Thyroid gland (tissue), 4 donors: ENCODE results near the gene CALCR. TPM values are rescaled to one million over a fixed set of nuclear protein-coding genes. Genes with fewer than 3 reads are reported as not detected.
"Not testable (repeated sequence)": the region's sequence is repeated elsewhere in the genome, so short reads cannot be mapped to it uniquely, and the experiment has no call there.

ENCODE experiments used
- DNase-seq, 2 donors: peaks; one replicate each; pipeline ENCODE4 v3.0.0-alpha.2; 2019
- H3K27ac ChIP-seq, 3 donors: fragments of 200-600 bp; sonication (generic); 1 replicate in 2 of 3; 2 replicates in 1 of 3; pipeline ENCODE4 v1.5.1; 2016 to 2019; ENCODE audit warnings: mild to moderate bottlenecking in 1 of 3, moderate library complexity in 1 of 3
- H3K27me3 ChIP-seq: fragments of 200-600 bp; sonication (generic); one replicate; pipeline ENCODE4 v1.5.1; 2019
- H3K36me3 ChIP-seq, 2 donors: fragments of 200-600 bp; sonication (generic); one replicate each; pipeline ENCODE4 v1.5.1; 2016 to 2019
- H3K4me1 ChIP-seq, 2 donors: fragments of 200-600 bp; sonication (generic); one replicate each; pipeline ENCODE4 v1.5.1; 2017 to 2019
- H3K4me3 ChIP-seq, 3 donors: fragments of 200-600 bp; sonication (generic); replicated peaks in 1 of 3; 1 replicate in 2 of 3; 2 replicates in 1 of 3; pipeline ENCODE4 v1.5.1; 2016; ENCODE audit warnings: mild to moderate bottlenecking in 1 of 3
- H3K9me3 ChIP-seq: fragments of 200-600 bp; sonication (generic); one replicate; pipeline ENCODE4 v1.5.1; 2017
- POLR2A ChIP-seq, 2 donors: fragments of 450-650 bp; IDR thresholded peaks; one replicate each; pipeline ENCODE4 v1.6.1; 2017; ENCODE audit warnings: antibody characterized with exemption in 2 of 2, mild to moderate bottlenecking in 2 of 2, moderate library complexity in 1 of 2
- WGBS, 2 donors: methylation state at CpG; one replicate each; pipeline ENCODE4 v1.1.5; 2017; 5-methylcytosine and 5-hydroxymethylcytosine counted together
- intact Hi-C: fragments of 100-400 bp; cut with DNase I; formaldehyde crosslinking; loops from one replicate; pipeline ENCODE4 v1.15.1; 2023
- total RNA-seq, 4 donors: library from RNA; depleted of rRNA; stranded (reverse); fragments of >200 nt; gene quantifications; one replicate each; pipeline ENCODE4 v1.2.3, GENCODE V29; 2016
- TF ChIP-seq, protein P1 (sequence below), 6 experiments: fragments of 200-600 bp in 3 of 6; fragments of 450-650 bp in 3 of 6; sonication (generic) in 3 of 6; IDR thresholded peaks; one replicate each; pipeline ENCODE4 v1.5.1; 2016 to 2019; ENCODE audit warnings: antibody characterized with exemption in 6 of 6, mild to moderate bottlenecking in 2 of 6, inconsistent platforms in 1 of 6, moderate library complexity in 1 of 6

CALCR gene
- total RNA-seq, 4 donors from 2014 or later = 0.11 TPM; not detected in 3

DNA sequence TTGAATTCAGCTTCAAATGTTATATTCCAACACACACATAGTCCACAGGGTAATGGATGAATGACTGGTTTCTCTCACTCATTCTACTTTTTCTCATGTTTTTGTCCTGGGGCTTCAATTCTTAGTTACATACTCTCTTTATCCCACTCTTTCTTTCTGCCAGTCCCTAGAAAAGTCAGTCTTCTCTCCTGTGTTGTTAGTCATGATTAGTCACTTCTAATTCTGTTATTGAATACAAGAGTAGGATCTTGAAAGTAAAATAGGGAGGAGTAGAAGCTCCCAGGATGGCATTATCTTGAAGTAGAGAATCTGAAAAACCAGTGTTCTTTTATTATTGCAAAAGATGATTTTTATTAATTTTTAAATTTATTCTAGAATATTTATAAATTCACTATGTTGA, 45.5 kb upstream of the CALCR start:
- Histone ChIP-seq H3K27me3 (no peaks in the 10 kb centered on the region), H3K4me3 (no peak overlapping the region), H3K9me3 (no peaks in the 10 kb centered on the region), H3K4me1 (no peaks in the 10 kb centered on the region), H3K27ac (no peak overlapping the region), H3K36me3 (no peaks in the 10 kb centered on the region)
- intact Hi-C loops = no loop called here
- TF ChIP-seq, protein P1, sequence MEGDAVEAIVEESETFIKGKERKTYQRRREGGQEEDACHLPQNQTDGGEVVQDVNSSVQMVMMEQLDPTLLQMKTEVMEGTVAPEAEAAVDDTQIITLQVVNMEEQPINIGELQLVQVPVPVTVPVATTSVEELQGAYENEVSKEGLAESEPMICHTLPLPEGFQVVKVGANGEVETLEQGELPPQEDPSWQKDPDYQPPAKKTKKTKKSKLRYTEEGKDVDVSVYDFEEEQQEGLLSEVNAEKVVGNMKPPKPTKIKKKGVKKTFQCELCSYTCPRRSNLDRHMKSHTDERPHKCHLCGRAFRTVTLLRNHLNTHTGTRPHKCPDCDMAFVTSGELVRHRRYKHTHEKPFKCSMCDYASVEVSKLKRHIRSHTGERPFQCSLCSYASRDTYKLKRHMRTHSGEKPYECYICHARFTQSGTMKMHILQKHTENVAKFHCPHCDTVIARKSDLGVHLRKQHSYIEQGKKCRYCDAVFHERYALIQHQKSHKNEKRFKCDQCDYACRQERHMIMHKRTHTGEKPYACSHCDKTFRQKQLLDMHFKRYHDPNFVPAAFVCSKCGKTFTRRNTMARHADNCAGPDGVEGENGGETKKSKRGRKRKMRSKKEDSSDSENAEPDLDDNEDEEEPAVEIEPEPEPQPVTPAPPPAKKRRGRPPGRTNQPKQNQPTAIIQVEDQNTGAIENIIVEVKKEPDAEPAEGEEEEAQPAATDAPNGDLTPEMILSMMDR (IDR thresholded peaks at IDR 0.05) = no peak
- TF ChIP-seq POLR2A (IDR thresholded peaks at IDR 0.05) = no peak
- no peak for DNase-seq

DNA sequence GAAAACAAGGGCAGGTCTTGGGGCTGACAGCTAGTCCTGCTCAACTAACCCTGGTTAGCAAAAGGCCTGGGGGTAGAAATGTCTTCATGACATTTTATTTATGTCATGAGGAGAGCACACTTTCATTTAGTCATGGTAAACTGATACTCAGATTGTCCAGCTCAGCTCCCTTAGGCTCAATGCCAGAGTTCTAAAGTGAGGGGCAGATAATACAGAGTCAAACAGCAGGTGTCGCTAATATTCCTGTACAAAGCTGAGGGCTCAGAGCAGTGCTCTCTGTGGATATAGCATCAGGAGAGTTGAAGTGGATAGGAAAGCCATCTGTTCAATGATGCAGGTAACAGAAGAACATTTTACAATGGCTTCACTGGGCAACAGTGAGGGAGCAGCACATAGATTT, 26.8 kb upstream of the CALCR start:
- intact Hi-C loops = no loop called here
- H3K4me3 ChIP-seq = no peak overlapping the region
- no peaks in the 10 kb centered on the region for H3K27me3 ChIP-seq
- H3K36me3 ChIP-seq = no peaks in the 10 kb centered on the region
- H3K27ac ChIP-seq = no peak overlapping the region
- WGBS, 2 donors = 50 to 65% methylated on average over 1 of the region's 1 CpG
- no peak for TF ChIP-seq POLR2A (IDR thresholded peaks at IDR 0.05)
- TF ChIP-seq, protein P1 (IDR thresholded peaks at IDR 0.05) = no peak
- DNase-seq = no peak
- no peaks in the 10 kb centered on the region for H3K4me1 ChIP-seq
- H3K9me3 ChIP-seq = no peaks in the 10 kb centered on the region

DNA sequence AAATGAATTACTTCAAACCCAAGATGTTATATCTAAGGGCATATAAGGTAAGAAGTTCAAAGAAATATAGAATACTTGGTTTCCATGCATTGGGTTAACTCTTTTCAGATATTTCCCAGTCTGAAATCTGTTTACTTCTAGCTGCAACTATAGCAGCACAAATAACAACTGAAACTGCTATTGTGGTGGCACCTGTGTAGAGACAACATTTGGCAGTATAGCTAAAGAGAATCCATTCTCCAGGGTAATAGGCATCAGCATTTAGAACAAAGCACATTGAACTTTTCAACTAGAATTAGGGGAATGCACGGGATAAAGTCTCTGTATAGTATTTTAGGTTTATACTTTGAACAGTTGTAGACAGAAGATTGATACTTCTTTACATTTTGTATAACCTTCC, 19.7 kb upstream of the CALCR start:
- TF ChIP-seq POLR2A (IDR thresholded peaks at IDR 0.05) = no peak
- TF ChIP-seq, protein P1 (IDR thresholded peaks at IDR 0.05) = no peak
- intact Hi-C loops = no loop called here
- H3K4me1 ChIP-seq = no peaks in the 10 kb centered on the region
- no peak for DNase-seq
- H3K27ac ChIP-seq = no peak overlapping the region
- no peaks in the 10 kb centered on the region for H3K9me3 ChIP-seq
- no peak overlapping the region for H3K4me3 ChIP-seq
- no peaks in the 10 kb centered on the region for H3K36me3 ChIP-seq
- H3K27me3 ChIP-seq = no peaks in the 10 kb centered on the region
- 83 to 89% methylated on average over 1 of the region's 1 CpG for WGBS, 2 donors

DNA sequence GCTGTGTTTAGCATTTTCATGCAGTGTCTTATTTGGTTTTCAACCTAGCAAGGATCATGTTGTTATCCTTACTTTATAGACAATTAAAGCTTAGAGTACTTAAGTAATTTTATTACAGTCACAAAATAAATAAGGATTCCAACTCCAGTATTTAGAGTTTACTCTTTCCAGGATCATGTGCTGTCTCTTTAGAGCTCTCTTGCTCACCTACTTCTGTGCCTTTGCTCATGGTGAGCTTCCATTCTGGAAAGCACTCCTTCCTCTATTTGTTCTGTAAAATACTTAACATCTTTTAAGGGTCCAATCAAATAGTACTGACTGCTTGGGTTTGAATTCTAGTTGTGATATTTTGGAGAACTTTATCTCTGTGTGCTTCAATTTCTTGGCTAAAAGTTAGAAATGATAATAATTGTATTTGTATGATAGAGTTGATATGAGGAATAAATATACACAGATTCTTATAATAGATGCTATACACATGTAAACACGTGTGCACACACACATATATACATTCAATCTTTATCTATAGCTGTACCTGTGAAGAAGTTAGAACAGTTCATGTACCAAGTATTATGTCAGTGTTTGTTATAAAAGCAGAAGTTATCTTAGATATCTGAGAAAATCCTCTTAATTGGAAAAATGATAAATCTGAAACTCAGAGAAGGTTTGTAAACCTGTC, 18.2 kb upstream of the CALCR start:
- Histone ChIP-seq H3K4me3 (no peak overlapping the region), H3K36me3 (no peaks in the 10 kb centered on the region), H3K4me1 (no peaks in the 10 kb centered on the region), H3K27me3 (no peaks in the 10 kb centered on the region), H3K9me3 (no peaks in the 10 kb centered on the region), H3K27ac (no peak overlapping the region)
- 81% methylated on average over 1 of the region's 1 CpG for WGBS, 2 donors
- intact Hi-C loops = no loop called here
- TF ChIP-seq, protein P1 (IDR thresholded peaks at IDR 0.05) = no peak
- TF ChIP-seq POLR2A (IDR thresholded peaks at IDR 0.05) = no peak
- DNase-seq = no peak

DNA sequence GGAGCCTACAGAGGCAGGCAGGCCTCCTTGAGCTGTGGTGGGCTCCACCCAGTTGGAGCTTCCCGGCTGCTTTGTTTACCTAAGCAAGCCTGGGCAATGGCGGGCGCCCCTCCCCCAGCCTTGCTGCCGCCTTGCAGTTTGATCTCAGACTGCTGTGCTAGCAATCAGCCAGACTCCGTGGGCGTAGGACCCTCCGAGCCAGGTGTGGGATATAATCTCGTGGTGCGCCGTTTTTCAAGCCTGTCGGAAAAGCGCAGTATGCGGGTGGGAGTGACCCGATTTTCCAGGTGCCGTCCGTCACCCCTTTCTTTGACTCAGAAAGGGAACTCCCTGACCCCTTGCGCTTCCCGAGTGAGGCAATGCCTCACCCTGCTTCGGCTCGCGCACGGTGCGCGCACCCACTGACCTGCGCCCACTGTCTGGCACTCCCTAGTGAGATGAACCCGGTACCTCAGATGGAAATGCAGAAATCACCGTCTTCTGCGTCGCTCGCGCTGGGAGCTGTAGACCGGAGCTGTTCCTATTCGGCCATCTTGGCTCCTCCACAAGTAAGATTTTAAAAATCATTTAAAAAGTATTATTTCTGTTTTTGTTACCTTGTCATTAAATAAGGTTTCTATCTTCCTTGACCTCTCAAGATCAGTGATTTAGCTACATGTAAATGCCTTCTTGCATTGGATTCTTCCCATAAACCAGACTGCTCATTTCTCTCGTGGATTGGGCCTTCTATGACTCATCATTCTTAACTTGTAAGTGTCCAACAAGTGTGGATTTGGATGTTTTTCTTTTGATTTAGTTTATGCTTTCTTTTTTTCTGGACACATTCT, 16.9 kb upstream of the CALCR start:
- DNase-seq, H3K27ac ChIP-seq, H3K4me1 ChIP-seq, H3K36me3 ChIP-seq, intact Hi-C loops, H3K27me3 ChIP-seq, H3K9me3 ChIP-seq, H3K4me3 ChIP-seq: not testable (repeated sequence)
- 92 to 94% methylated on average over 29 to 30 of the region's 34 CpGs for WGBS, 2 donors

DNA sequence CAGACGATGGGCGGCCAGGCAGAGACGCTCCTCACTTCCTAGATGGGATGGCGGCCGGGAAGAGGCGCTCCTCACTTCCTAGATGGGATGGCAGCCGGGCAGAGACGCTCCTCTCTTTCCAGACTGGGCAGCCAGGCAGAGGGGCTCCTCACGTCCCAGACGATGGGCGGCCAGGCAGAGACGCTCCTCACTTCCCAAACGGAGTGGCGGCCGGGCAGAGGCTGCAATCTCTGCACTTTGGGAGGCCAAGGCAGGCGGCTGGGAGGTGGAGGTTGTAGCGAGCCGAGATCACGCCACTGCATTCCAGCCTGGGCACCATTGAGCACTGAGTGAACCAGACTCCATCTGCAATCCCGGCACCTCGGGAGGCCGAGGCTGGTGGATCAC, 11.9 kb upstream of the CALCR start:
- H3K27me3 ChIP-seq, intact Hi-C loops, H3K36me3 ChIP-seq, H3K4me1 ChIP-seq, H3K27ac ChIP-seq, H3K9me3 ChIP-seq, H3K4me3 ChIP-seq, DNase-seq: not testable (repeated sequence)
- 85 to 91% methylated on average over 12 to 13 of the region's 22 CpGs for WGBS, 2 donors

DNA sequence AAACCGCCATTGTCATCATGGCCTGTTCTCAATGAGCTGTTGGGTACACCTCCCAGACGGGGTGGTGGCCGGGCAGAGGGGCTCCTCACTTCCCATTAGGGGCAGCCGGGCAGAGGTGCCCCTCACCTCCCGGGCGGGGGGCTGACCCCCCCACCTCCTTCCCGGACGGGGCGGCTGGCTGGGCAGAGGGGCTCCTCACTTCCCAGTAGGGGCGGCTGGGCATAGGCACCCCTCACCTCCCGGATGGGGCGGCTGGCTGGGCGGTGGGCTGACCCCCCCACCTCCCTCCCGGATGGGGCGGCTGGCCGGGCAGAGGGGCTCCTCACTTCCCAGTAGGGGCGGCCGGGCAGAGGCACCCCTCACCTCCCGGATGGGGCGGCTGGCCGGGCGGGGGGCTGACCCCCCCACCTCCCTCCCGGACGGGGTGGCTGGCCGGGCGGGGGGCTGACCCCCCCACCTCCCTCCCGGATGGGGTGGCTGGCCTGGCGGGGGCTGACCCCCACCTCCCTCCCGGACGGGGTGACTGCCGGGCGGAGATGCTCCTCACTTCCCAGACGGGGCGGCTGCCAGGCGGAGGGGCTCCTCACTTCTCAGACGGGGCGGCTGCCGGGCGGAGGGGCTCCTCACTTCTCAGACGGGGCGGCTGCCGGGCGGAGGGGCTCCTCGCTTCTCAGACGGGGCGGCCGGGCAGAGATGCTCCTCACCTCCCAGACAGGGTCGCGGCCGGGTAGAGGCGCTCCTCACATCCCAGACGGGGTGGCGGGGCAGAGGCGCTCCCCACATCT, 11.4 kb upstream of the CALCR start:
- H3K27ac ChIP-seq, H3K9me3 ChIP-seq, intact Hi-C loops, H3K4me3 ChIP-seq, H3K4me1 ChIP-seq, H3K36me3 ChIP-seq, DNase-seq, H3K27me3 ChIP-seq: not testable (repeated sequence)
- 98% methylated on average over 10 of the region's 54 CpGs; no CpG with 5 or more reads in 1 of the 2 donors for WGBS, 2 donors
